Neural progenitor cell (in vitro differentiated cells): ENCODE results near the gene FHOD1. TPM values are rescaled to one million over a fixed set of nuclear protein-coding genes. Genes with fewer than 3 reads are reported as not detected.

Experiments used
- DNase-seq: peaks from one replicate; pipeline ENCODE4 v3.0.0-alpha.2; 2016; ENCODE audit warnings: low spot score
- H2AFZ ChIP-seq: fragments of 200-600 bp; sonication (generic); replicated peaks from 2 replicates; pipeline ENCODE4 v1.6.1; 2016; ENCODE audit warnings: antibody characterized with exemption
- H3F3A ChIP-seq: fragments of 200-600 bp; sonication (generic); 2 replicates; pipeline ENCODE4 v1.6.1; 2016; ENCODE audit warnings: antibody characterized with exemption, low read depth
- H3K27ac ChIP-seq: fragments of 200-600 bp; sonication (generic); 2 replicates; pipeline ENCODE4 v1.5.1; 2016; ENCODE audit warnings: mild to moderate bottlenecking
- H3K27me3 ChIP-seq: fragments of 200-600 bp; sonication (generic); 2 replicates; pipeline ENCODE4 v1.6.1; 2016; ENCODE audit warnings: mild to moderate bottlenecking, moderate library complexity
- H3K36me3 ChIP-seq: fragments of 200-600 bp; sonication (generic); 2 replicates; pipeline ENCODE4 v1.5.1; 2016
- H3K4me1 ChIP-seq: fragments of 200-600 bp; sonication (generic); 2 replicates; pipeline ENCODE4 v1.6.1; 2016; ENCODE audit warnings: mixed run types
- H3K4me2 ChIP-seq: fragments of 200-600 bp; sonication (generic); 2 replicates; pipeline ENCODE4 v1.6.1; 2016
- H3K4me3 ChIP-seq: fragments of 200-600 bp; sonication (generic); 2 replicates; pipeline ENCODE4 v1.5.1; 2016
- H3K79me2 ChIP-seq: fragments of 200-600 bp; sonication (generic); 2 replicates; pipeline ENCODE4 v1.6.1; 2016; ENCODE audit warnings: low read depth
- H3K9ac ChIP-seq: fragments of 200-600 bp; sonication (generic); 2 replicates; pipeline ENCODE4 v1.6.1; 2016
- H3K9me3 ChIP-seq: fragments of 200-600 bp; sonication (generic); 2 replicates; pipeline ENCODE4 v1.5.1; 2016; ENCODE audit warnings: low read depth
- H4K20me1 ChIP-seq: fragments of 200-600 bp; sonication (generic); 2 replicates; pipeline ENCODE4 v1.6.1; 2016; ENCODE audit warnings: low read depth
- H3K27ac Mint-ChIP-seq: 3 replicates; pipeline ENCODE4 v1.8.0; 2021; ENCODE audit warnings: mixed read lengths
- H3K27me3 Mint-ChIP-seq: 2 replicates; pipeline ENCODE4 v1.8.0; 2022; ENCODE audit warnings: low read depth, mild to moderate bottlenecking, inconsistent platforms, moderate library complexity, mixed read lengths; ENCODE audit not compliant: insufficient read depth
- H3K36me3 Mint-ChIP-seq: 3 replicates; pipeline ENCODE4 v1.8.0; 2021; ENCODE audit warnings: mixed read lengths
- H3K4me1 Mint-ChIP-seq: 3 replicates; pipeline ENCODE4 v1.8.0; 2021; ENCODE audit warnings: mixed read lengths
- H3K4me3 Mint-ChIP-seq: 3 replicates; pipeline ENCODE4 v1.8.0; 2021; ENCODE audit warnings: mild to moderate bottlenecking, moderate library complexity, mixed read lengths
- H3K9me3 Mint-ChIP-seq: 3 replicates; pipeline ENCODE4 v1.8.0; 2020; ENCODE audit warnings: mixed read lengths
- EZH2 ChIP-seq: fragments of 200-600 bp; sonication (generic); IDR thresholded peaks from 2 replicates; pipeline ENCODE4 v1.6.1; 2017; ENCODE audit warnings: antibody characterized with exemption, mild to moderate bottlenecking, moderate library complexity
- EZH2phosphoT487 ChIP-seq: fragments of 200-600 bp; sonication (generic); IDR thresholded peaks from 2 replicates; pipeline ENCODE4 v1.6.1; 2017; ENCODE audit warnings: antibody characterized with exemption
- total RNA-seq: library from RNA; depleted of rRNA; stranded (reverse); fragments of >200 nt; gene quantifications from 2 replicates; pipeline ENCODE4 v1.2.3, GENCODE V29; 2015; ENCODE audit warnings: low replicate concordance
- TF ChIP-seq, protein P1 (sequence below): fragments of 200-600 bp; sonication (generic); IDR thresholded peaks from 2 replicates; pipeline ENCODE4 v1.5.1; 2017; ENCODE audit warnings: antibody characterized with exemption, mild to moderate bottlenecking

FHOD1 gene
- total RNA-seq, 1 donor from 2014 or later: 5.5 TPM

DNA sequence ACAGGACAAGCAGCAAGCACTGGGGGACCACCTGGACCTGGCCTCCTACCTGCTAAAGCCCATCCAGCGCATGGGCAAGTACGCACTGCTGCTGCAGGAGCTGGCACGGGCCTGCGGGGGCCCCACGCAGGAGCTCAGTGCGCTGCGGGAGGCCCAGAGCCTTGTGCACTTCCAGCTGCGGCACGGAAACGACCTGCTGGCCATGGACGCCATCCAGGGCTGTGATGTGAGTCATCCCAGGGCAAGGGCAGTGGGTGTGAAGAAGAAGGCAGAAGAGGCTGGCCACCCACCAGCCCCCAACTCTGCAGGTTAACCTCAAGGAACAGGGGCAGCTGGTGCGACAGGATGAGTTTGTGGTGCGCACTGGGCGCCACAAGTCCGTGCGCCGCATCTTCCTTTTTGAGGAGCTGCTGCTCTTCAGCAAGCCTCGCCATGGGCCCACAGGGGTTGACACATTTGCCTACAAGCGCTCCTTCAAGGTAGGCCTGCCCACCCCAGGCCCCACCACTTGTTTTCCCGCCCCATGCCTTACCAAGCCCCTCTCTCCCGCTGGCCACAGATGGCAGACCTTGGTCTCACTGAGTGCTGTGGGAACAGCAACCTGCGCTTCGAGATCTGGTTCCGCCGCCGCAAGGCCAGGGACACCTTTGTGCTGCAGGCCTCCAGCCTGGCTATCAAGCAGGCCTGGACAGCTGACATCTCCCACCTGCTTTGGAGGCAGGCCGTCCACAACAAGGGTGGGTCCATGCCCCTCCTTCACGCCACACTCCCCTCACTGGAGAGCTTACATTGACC lies 39.4 kb upstream of the FHOD1 start:
- no peak overlapping the region for H3K4me3 ChIP-seq
- H3F3A ChIP-seq: no peaks in the 10 kb centered on the region
- H3K4me1 ChIP-seq: no peaks in the 10 kb centered on the region
- no peak overlapping the region for H3K4me2 ChIP-seq
- H3K27me3 ChIP-seq: no peaks in the 10 kb centered on the region
- Mint-ChIP-seq H3K9me3 (no peaks in the 10 kb centered on the region), H3K27me3 (peaks cover 10% of the 10 kb centered on the region), H3K27ac (no peak overlapping the region), H3K4me1 (no peaks in the 10 kb centered on the region), H3K4me3 (no peak overlapping the region), H3K36me3 (no peaks in the 10 kb centered on the region)
- no peak for DNase-seq
- no peak overlapping the region for H3K27ac ChIP-seq
- H3K9me3 ChIP-seq: no peaks in the 10 kb centered on the region
- H2AFZ ChIP-seq: no peak overlapping the region
- H4K20me1 ChIP-seq: no peaks in the 10 kb centered on the region
- TF ChIP-seq EZH2phosphoT487 (no peak), EZH2 (no peak)
- TF ChIP-seq, protein P1, sequence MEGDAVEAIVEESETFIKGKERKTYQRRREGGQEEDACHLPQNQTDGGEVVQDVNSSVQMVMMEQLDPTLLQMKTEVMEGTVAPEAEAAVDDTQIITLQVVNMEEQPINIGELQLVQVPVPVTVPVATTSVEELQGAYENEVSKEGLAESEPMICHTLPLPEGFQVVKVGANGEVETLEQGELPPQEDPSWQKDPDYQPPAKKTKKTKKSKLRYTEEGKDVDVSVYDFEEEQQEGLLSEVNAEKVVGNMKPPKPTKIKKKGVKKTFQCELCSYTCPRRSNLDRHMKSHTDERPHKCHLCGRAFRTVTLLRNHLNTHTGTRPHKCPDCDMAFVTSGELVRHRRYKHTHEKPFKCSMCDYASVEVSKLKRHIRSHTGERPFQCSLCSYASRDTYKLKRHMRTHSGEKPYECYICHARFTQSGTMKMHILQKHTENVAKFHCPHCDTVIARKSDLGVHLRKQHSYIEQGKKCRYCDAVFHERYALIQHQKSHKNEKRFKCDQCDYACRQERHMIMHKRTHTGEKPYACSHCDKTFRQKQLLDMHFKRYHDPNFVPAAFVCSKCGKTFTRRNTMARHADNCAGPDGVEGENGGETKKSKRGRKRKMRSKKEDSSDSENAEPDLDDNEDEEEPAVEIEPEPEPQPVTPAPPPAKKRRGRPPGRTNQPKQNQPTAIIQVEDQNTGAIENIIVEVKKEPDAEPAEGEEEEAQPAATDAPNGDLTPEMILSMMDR: no peak
- no peaks in the 10 kb centered on the region for H3K36me3 ChIP-seq
- no peaks in the 10 kb centered on the region for H3K79me2 ChIP-seq
- H3K9ac ChIP-seq: no peak overlapping the region

DNA sequence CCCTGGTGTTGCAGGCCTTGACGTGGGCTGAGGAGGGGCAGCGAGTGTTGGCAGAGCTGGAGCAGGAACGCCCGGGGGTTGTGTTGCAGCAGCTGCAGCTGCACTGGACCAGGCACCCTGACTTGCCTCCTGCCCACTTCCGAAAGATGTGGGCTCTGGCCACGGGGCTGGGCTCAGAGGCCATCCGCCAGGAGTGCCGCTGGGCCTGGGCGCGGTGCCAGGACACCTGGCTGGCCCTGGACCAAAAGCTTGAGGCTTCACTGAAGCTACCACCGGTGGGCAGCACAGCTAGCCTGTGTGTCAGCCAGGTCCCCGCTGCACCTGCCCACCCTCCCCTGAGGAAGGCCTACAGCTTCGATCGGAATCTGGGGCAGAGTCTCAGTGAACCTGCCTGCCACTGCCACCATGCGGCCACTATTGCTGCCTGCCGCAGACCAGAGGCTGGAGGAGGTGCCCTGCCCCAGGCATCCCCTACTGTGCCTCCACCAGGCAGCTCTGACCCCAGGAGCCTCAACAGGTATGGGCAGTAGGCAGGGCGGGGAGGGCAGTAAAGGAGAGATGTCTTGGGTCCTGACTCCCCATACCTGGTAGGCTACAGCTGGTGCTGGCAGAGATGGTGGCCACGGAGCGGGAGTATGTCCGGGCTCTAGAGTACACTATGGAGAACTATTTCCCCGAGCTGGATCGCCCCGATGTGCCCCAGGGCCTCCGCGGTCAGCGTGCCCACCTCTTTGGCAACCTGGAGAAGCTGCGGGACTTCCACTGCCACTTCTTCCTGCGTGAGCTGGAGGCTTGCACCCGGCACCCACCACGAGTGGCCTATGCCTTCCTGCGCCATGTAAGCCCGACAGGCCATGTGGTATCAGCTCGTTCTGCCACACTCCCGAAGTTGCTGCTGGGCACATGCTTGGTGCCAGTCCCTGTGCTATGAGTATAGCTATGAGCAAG lies 37.7 kb upstream of the FHOD1 start:
- Histone ChIP-seq H3K4me3 (no peak overlapping the region), H4K20me1 (no peaks in the 10 kb centered on the region), H3K27me3 (peaks cover 4% of the 10 kb centered on the region), H3K79me2 (no peaks in the 10 kb centered on the region), H3K4me2 (no peak overlapping the region), H3K27ac (no peak overlapping the region), H3K4me1 (no peaks in the 10 kb centered on the region), H3K9ac (no peak overlapping the region), H3K36me3 (no peaks in the 10 kb centered on the region), H3F3A (no peaks in the 10 kb centered on the region), H2AFZ (no peak overlapping the region), H3K9me3 (no peaks in the 10 kb centered on the region)
- peak overlapping the region; percentile 20 for H3K27ac Mint-ChIP-seq
- H3K4me3 Mint-ChIP-seq: no peak overlapping the region
- no peaks in the 10 kb centered on the region for H3K4me1 Mint-ChIP-seq
- no peaks in the 10 kb centered on the region for H3K36me3 Mint-ChIP-seq
- H3K27me3 Mint-ChIP-seq: peaks cover 18% of the 10 kb centered on the region
- DNase-seq: peak; percentile 82
- no peak for TF ChIP-seq EZH2phosphoT487
- TF ChIP-seq, protein P1: peak; percentile 63
- TF ChIP-seq EZH2: no peak
- H3K9me3 Mint-ChIP-seq: no peaks in the 10 kb centered on the region

DNA sequence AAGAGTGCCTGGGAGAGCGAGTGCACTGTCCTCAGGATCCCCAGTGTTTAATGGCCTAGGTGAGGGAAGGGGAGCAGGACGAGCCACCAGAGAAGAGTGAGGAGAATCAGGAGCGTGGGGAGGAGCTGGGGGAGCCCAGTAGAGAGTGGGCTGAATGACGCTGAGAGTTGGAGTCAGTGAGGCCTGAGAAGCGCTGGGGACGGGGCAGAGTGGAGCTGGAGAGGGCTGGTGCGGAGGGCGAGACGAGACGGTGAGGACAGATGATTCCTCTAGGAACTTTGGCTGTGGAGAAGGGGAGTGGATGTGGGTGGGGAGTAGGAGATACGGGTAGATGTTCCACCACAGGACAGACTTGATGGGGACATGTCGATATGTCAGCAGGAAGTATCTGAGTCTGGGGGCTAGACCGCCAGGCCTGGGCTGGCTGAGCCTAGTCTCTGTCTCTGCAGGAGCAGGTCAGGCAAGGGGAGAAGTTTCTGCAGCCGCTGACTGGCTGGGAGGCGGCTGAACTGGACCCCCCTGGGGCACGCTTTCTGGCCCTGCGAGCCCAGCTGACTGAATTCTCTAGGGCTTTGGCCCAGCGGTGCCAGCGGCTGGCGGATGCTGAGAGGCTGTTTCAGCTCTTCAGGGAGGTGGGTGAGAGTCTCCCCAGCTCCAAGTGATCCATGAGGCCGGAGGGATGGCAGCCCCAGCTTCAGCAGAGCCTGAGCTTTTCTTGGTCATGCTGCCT lies 36.7 kb upstream of the FHOD1 start:
- H3K27ac ChIP-seq: no peak overlapping the region
- peaks cover 14% of the 10 kb centered on the region for H3K27me3 ChIP-seq
- Mint-ChIP-seq H3K36me3 (no peaks in the 10 kb centered on the region), H3K4me3 (no peak overlapping the region), H3K27ac (peak overlapping the region; percentile 67), H3K9me3 (no peaks in the 10 kb centered on the region), H3K4me1 (no peaks in the 10 kb centered on the region), H3K27me3 (peaks cover 18% of the 10 kb centered on the region)
- H3K9me3 ChIP-seq: no peaks in the 10 kb centered on the region
- H3K9ac ChIP-seq: no peak overlapping the region
- H3K4me2 ChIP-seq: no peak overlapping the region
- H4K20me1 ChIP-seq: no peaks in the 10 kb centered on the region
- H3F3A ChIP-seq: no peaks in the 10 kb centered on the region
- DNase-seq: no peak
- no peaks in the 10 kb centered on the region for H3K79me2 ChIP-seq
- no peak overlapping the region for H3K4me3 ChIP-seq
- TF ChIP-seq EZH2: no peak
- no peaks in the 10 kb centered on the region for H3K4me1 ChIP-seq
- H3K36me3 ChIP-seq: no peaks in the 10 kb centered on the region
- no peak overlapping the region for H2AFZ ChIP-seq
